HepG2 (cell line): ENCODE data around the gene AADACL2. TPM values are rescaled to one million over a fixed set of nuclear protein-coding genes. Genes with fewer than 3 reads are reported as not detected.

Experiments used
- ATAC-seq: fragments of 200-7000 bp; cut with Tn5 transposase; 3 replicates; pipeline ENCODE4 v1.9.1; 2020; ENCODE audit warnings: mild to moderate bottlenecking, moderate library complexity
- BruUV-seq: library from RNA; stranded (reverse); fragments of 400-500 nt; replicated peaks from 2 replicates; lab custom pipeline; 2021; lab: Mats Ljungman, UMichigan
- CTCF ChIA-PET: fragments of 300-600 bp; formaldehyde crosslinking; extraction: SDS; loops from one replicate; lab custom pipeline; 2021; ENCODE audit warnings: low total read pairs, inconsistent platforms, low intra/inter-chr PET ratio; lab: Yijun Ruan, JAX
- POLR2A ChIA-PET: fragments of 350-600 bp; sonication (Branson Sonifier 250); formaldehyde crosslinking; loops from one replicate; lab custom pipeline; 2020; ENCODE audit warnings: antibody characterized with exemption, inconsistent platforms; lab: Yijun Ruan, JAX
- DNase-seq: peaks from one replicate; pipeline ENCODE4 v3.0.0-alpha.2; 2015; ENCODE audit warnings: low spot score
- FAIRE-seq: peaks from 3 replicates; lab custom pipeline; 2011; peaks lifted over from hg19 to GRCh38; lab: Jason Lieb, UNC
- H2AFZ ChIP-seq: one replicate; pipeline ENCODE4 v1.6.1; 2011; ENCODE audit warnings: low read length, inconsistent platforms
- H3K27ac ChIP-seq: fragments of 300-600 bp; 3 replicates; pipeline ENCODE4 v1.8.0; 2011; ENCODE audit warnings: mixed run types, mild to moderate bottlenecking, mixed read lengths, low read length, inconsistent platforms; ENCODE audit not compliant: insufficient read depth; ENCODE audit errors: extremely low read length
- H3K27me3 ChIP-seq, 2 experiments: fragments of 200-600 bp in 1 of 2; 2 replicates in 1 of 2; 3 replicates in 1 of 2; pipeline versions ENCODE4 v1.6.0 to v1.8.0; 2011; ENCODE audit warnings: low read length in 2 of 2, mild to moderate bottlenecking in 2 of 2, moderate library complexity in 2 of 2, inconsistent platforms in 1 of 2; ENCODE audit not compliant: insufficient read depth in 2 of 2, control insufficient read depth in 1 of 2
- H3K36me3 ChIP-seq, 2 experiments: fragments of 200-600 bp in 1 of 2; replicated peaks in 1 of 2; 2 replicates in 1 of 2; 3 replicates in 1 of 2; pipeline versions ENCODE4 v1.5.1 to v1.8.0; 2011; ENCODE audit warnings: low read length in 2 of 2, inconsistent platforms in 1 of 2; ENCODE audit not compliant: insufficient read depth in 2 of 2, control insufficient read depth in 1 of 2
- H3K4me1 ChIP-seq: 2 replicates; pipeline ENCODE4 v1.5.1; 2012; ENCODE audit warnings: low read length, inconsistent platforms; ENCODE audit not compliant: insufficient read depth
- H3K4me2 ChIP-seq: 2 replicates; pipeline ENCODE4 v1.6.0; 2011; ENCODE audit warnings: low read depth, low read length, inconsistent platforms
- H3K4me3 ChIP-seq, 3 experiments: fragments of 200-600 bp in 1 of 3; sonication (generic), shearing (Covaris generic) in 1 of 3; replicated peaks in 1 of 3; 2 replicates each; pipeline ENCODE4 v1.5.1; 2011 to 2016; ENCODE audit warnings: low read length in 3 of 3, inconsistent platforms in 2 of 3, low read depth in 2 of 3, mild to moderate bottlenecking in 2 of 3, control low read depth in 1 of 3, mixed read lengths in 1 of 3; ENCODE audit not compliant: insufficient read depth in 1 of 3
- H3K79me2 ChIP-seq: one replicate; pipeline ENCODE4 v1.6.1; 2011; ENCODE audit warnings: low read length, inconsistent platforms; ENCODE audit not compliant: insufficient read depth
- H3K9ac ChIP-seq: 2 replicates; pipeline ENCODE4 v1.6.0; 2011; ENCODE audit warnings: mild to moderate bottlenecking, low read depth, low read length, inconsistent platforms; ENCODE audit not compliant: insufficient read depth
- H3K9me3 ChIP-seq: 2 replicates; pipeline ENCODE4 v1.5.1; 2012; ENCODE audit warnings: mild to moderate bottlenecking, low read length
- H4K20me1 ChIP-seq: 2 replicates; pipeline ENCODE4 v1.6.0; 2011; ENCODE audit warnings: inconsistent platforms, mild to moderate bottlenecking, low read length, moderate library complexity; ENCODE audit not compliant: insufficient read depth
- CHCHD3 ChIP-seq: sonication (generic); formaldehyde crosslinking; IDR thresholded peaks from 2 replicates; pipeline ENCODE4 v1.8.0; 2022; ENCODE audit warnings: mild to moderate bottlenecking, missing genetic modification reagents, moderate library complexity
- HHEX ChIP-seq: IDR thresholded peaks from 2 replicates; pipeline ENCODE4 v1.6.1; 2016; ENCODE audit warnings: control low read depth
- NFKB2 ChIP-seq: sonication (generic); formaldehyde crosslinking; IDR thresholded peaks from 2 replicates; pipeline ENCODE4 v1.4.0; 2020; ENCODE audit warnings: missing genetic modification reagents, borderline replicate concordance
- PTBP1 ChIP-seq: fragments of 200-400 bp; formaldehyde crosslinking; IDR thresholded peaks from 2 replicates; pipeline ENCODE4 v1.6.1; 2018; ENCODE audit warnings: low read length, low read depth; ENCODE audit not compliant: poor library complexity, severe bottlenecking
- SIN3A ChIP-seq: IDR thresholded peaks from 2 replicates; pipeline ENCODE4 v1.6.1; 2011; ENCODE audit warnings: low read depth, mild to moderate bottlenecking, control low read depth, low read length, borderline replicate concordance
- SUZ12 ChIP-seq: fragments of 150-350 bp; IDR thresholded peaks from 2 replicates; pipeline ENCODE4 v1.6.1; 2014; ENCODE audit warnings: low read depth, low read length
- TRAFD1 ChIP-seq: sonication (generic); formaldehyde crosslinking; IDR thresholded peaks from 2 replicates; pipeline ENCODE4 v1.5.1; 2020; ENCODE audit warnings: missing genetic modification reagents, mild to moderate bottlenecking, borderline replicate concordance
- ZNF282 ChIP-seq: fragments of 450-650 bp; IDR thresholded peaks from 2 replicates; pipeline ENCODE4 v1.6.1; 2018; ENCODE audit not compliant: partially characterized antibody
- ZNF33A ChIP-seq: sonication (generic); formaldehyde crosslinking; IDR thresholded peaks from 2 replicates; pipeline ENCODE4 v1.5.1; 2020; ENCODE audit warnings: missing genetic modification reagents, mild to moderate bottlenecking, moderate library complexity, borderline replicate concordance
- ZNF484 ChIP-seq: sonication (generic); formaldehyde crosslinking; IDR thresholded peaks from 2 replicates; pipeline ENCODE4 v1.5.1; 2020; ENCODE audit warnings: mild to moderate bottlenecking, low read depth, missing genetic modification reagents, borderline replicate concordance
- ZNF678 ChIP-seq: sonication (generic); formaldehyde crosslinking; IDR thresholded peaks from 2 replicates; pipeline ENCODE4 v1.4.0; 2020; ENCODE audit warnings: mild to moderate bottlenecking, missing genetic modification reagents
- WGBS: methylation state at CpG from one replicate; pipeline ENCODE4 v1.1.6; 2017; ENCODE audit warnings: low lambda C conversion rate; 5-methylcytosine and 5-hydroxymethylcytosine counted together
- in situ Hi-C: cut with HindIII; loops from 2 replicates; pipeline ENCODE4 v1.10.0; 2017; ENCODE audit warnings: low pct_unique_long_range_greater_than_20kb; ENCODE audit not compliant: extremely low pct_ligation_motif_present
- intact Hi-C: fragments of 100-400 bp; cut with micrococcal nuclease; formaldehyde crosslinking; loops from one replicate; pipeline ENCODE4 v1.10.0; 2022; ENCODE audit not compliant: unreplicated experiment
- polyA plus RNA-seq, 8 experiments: library from polyadenylated mRNA; depleted of rRNA in 3 of 8; stranded (reverse) in 7 of 8; unstranded in 1 of 8; fragments of >200 nt; fragmentation: Illumina TruSeq in 4 of 8; extraction: Trizol in 4 of 8; gene quantifications; 2 replicates each; pipeline versions ENCODE4 v1.2.1 to v1.2.3, GENCODE V29; 2011 to 2016; ENCODE audit warnings: low read depth in 4 of 8, missing spikeins in 1 of 8, mixed read lengths in 1 of 8; ENCODE audit not compliant: insufficient read depth in 1 of 8
- total RNA-seq, 5 experiments: library from RNA; depleted of rRNA; stranded (reverse); fragments of >200 nt; fragmentation: Illumina TruSeq; extraction: Trizol; gene quantifications; 2 replicates each; pipeline ENCODE4 v1.2.3, GENCODE V29; 2016; ENCODE audit warnings: low read depth in 1 of 5
- TF ChIP-seq, protein P1 (sequence below): fragments of 450-650 bp; IDR thresholded peaks from 2 replicates; pipeline ENCODE4 v1.6.1; 2017; ENCODE audit warnings: mild to moderate bottlenecking
- TF ChIP-seq, protein P2 (sequence below): sonication (generic); formaldehyde crosslinking; IDR thresholded peaks from 2 replicates; pipeline ENCODE4 v1.5.0; 2020; ENCODE audit warnings: missing genetic modification reagents

Gene AADACL2
- total and polyA plus RNA-seq, 2 of the 13 experiments (the other 11 are each of a cell fraction or from before 2014, with no cell fraction given) = not detected

GRCh38 chr3:151740581-151740980 lies 6.9 kb downstream of the AADACL2 start:
- ChIA-PET POLR2A (no interaction called here), CTCF (no interaction called here)
- Histone ChIP-seq H3K4me2 (no peak overlapping the region), H2AFZ (no peak overlapping the region), H3K9me3 (no peaks in the 10 kb centered on the region), H3K9ac (no peak overlapping the region), H3K36me3 (no peaks in the 10 kb centered on the region), H4K20me1 (no peaks in the 10 kb centered on the region), H3K4me1 (no peaks in the 10 kb centered on the region), H3K27ac (no peak overlapping the region), H3K79me2 (no peaks in the 10 kb centered on the region), H3K27me3 (no peaks in the 10 kb centered on the region), H3K4me3 (no peak overlapping the region)
- intact Hi-C loops (no loop called here), in situ Hi-C loops (no loop called here)
- 53% methylated on average over 4 of the region's 4 CpGs for WGBS
- TF ChIP-seq CHCHD3 (CRISPR knock-in tag) = no peak
- no peak for TF ChIP-seq ZNF678 (CRISPR knock-in tag)
- TF ChIP-seq SUZ12 = no peak
- FAIRE-seq (no peak), DNase-seq (no peak), ATAC-seq (no peak)
- BruUV-seq = no TSS peak

- in situ Hi-C loops (no loop called here), intact Hi-C loops (no loop called here)
- 63% methylated on average over 4 of the region's 4 CpGs for WGBS
- Histone ChIP-seq H3K27ac (no peak overlapping the region), H3K79me2 (no peaks in the 10 kb centered on the region), H3K4me2 (no peak overlapping the region), H4K20me1 (no peaks in the 10 kb centered on the region), H3K4me3 (no peak overlapping the region), H2AFZ (no peak overlapping the region), H3K27me3 (no peaks in the 10 kb centered on the region), H3K9me3 (no peaks in the 10 kb centered on the region; the same call in 1 of the 2 replicates), H3K4me1 (no peaks in the 10 kb centered on the region), H3K36me3 (no peaks in the 10 kb centered on the region), H3K9ac (no peak overlapping the region)
- DNase-seq (no peak), ATAC-seq (no peak), FAIRE-seq (no peak)
- BruUV-seq = no TSS peak
- POLR2A ChIA-PET = no interaction called here
- CTCF ChIA-PET = no interaction called here
- TF ChIP-seq ZNF484 (CRISPR knock-in tag) (no peak), ZNF282 (no peak), ZNF33A (CRISPR knock-in tag) (no peak), PTBP1 (no peak), TRAFD1 (CRISPR knock-in tag) (no peak), NFKB2 (no peak), SIN3A (no peak), HHEX (CRISPR knock-in tag) (no peak)
- TF ChIP-seq, protein P1, sequence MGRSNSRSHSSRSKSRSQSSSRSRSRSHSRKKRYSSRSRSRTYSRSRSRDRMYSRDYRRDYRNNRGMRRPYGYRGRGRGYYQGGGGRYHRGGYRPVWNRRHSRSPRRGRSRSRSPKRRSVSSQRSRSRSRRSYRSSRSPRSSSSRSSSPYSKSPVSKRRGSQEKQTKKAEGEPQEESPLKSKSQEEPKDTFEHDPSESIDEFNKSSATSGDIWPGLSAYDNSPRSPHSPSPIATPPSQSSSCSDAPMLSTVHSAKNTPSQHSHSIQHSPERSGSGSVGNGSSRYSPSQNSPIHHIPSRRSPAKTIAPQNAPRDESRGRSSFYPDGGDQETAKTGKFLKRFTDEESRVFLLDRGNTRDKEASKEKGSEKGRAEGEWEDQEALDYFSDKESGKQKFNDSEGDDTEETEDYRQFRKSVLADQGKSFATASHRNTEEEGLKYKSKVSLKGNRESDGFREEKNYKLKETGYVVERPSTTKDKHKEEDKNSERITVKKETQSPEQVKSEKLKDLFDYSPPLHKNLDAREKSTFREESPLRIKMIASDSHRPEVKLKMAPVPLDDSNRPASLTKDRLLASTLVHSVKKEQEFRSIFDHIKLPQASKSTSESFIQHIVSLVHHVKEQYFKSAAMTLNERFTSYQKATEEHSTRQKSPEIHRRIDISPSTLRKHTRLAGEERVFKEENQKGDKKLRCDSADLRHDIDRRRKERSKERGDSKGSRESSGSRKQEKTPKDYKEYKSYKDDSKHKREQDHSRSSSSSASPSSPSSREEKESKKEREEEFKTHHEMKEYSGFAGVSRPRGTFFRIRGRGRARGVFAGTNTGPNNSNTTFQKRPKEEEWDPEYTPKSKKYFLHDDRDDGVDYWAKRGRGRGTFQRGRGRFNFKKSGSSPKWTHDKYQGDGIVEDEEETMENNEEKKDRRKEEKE = no peak
- TF ChIP-seq, protein P2, sequence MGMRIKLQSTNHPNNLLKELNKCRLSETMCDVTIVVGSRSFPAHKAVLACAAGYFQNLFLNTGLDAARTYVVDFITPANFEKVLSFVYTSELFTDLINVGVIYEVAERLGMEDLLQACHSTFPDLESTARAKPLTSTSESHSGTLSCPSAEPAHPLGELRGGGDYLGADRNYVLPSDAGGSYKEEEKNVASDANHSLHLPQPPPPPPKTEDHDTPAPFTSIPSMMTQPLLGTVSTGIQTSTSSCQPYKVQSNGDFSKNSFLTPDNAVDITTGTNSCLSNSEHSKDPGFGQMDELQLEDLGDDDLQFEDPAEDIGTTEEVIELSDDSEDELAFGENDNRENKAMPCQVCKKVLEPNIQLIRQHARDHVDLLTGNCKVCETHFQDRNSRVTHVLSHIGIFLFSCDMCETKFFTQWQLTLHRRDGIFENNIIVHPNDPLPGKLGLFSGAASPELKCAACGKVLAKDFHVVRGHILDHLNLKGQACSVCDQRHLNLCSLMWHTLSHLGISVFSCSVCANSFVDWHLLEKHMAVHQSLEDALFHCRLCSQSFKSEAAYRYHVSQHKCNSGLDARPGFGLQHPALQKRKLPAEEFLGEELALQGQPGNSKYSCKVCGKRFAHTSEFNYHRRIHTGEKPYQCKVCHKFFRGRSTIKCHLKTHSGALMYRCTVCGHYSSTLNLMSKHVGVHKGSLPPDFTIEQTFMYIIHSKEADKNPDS (CRISPR knock-in tag) = no peak
Observed at GRCh38 chr3:151743855-151744254, 10.1 kb downstream of the AADACL2 start.
